ENCODE results near the gene SMYD1. TPM values are rescaled to one million over a fixed set of nuclear protein-coding genes. Genes with fewer than 3 reads are reported as not detected.

SMYD1 gene
- total and polyA plus RNA-seq, 2 donors (not counting 3 experiments of a cell fraction or from before 2014, with no cell fraction given), result not detected

GRCh38 chr2:88085602-88086001 is 18.0 kb downstream of the SMYD1 start:
- POLR2A ChIA-PET, result no interaction called here
- Histone ChIP-seq H3K27ac (ENCODE audit: insufficient read depth, low read depth, low read length) (no peak overlapping the region), H3K27me3 (ENCODE audit: control insufficient read depth in 2 of 2, insufficient read depth in 2 of 2, low read length in 2 of 2) (no peaks in the 10 kb centered on the region), H3K4me1 (ENCODE audit: control insufficient read depth, extremely low read depth, insufficient read depth, low read length) (no peaks in the 10 kb centered on the region), H3K79me2 (ENCODE audit: control insufficient read depth, insufficient read depth, low read length) (no peaks in the 10 kb centered on the region), H2AFZ (ENCODE audit: low read depth, low read length) (no peak overlapping the region), H3K36me3 (ENCODE audit: control insufficient read depth in 2 of 2, extremely low read depth in 1 of 2, insufficient read depth in 2 of 2, low read length in 2 of 2) (no peaks in the 10 kb centered on the region), H3K9ac (replicated peaks; ENCODE audit: extremely low read depth, insufficient read depth, low read length) (no peak overlapping the region), H3K9me3 (replicated peaks; ENCODE audit: control insufficient read depth, insufficient read depth, low read length) (no peaks in the 10 kb centered on the region), H3K9me1 (replicated peaks; ENCODE audit: control insufficient read depth, extremely low read depth, insufficient read depth, low read length) (no peaks in the 10 kb centered on the region), H4K20me1 (replicated peaks; ENCODE audit: control insufficient read depth, extremely low read depth, insufficient read depth, low read length) (no peaks in the 10 kb centered on the region), H3K4me3 (replicated peaks in 1 of 3; ENCODE audit: insufficient read depth in 1 of 3, low read depth in 1 of 3, low read length in 3 of 3) (no peak overlapping the region), H3K4me2 (ENCODE audit: insufficient read depth, low read length) (no peak overlapping the region)
- CTCF ChIA-PET, result no interaction called here
- TF ChIP-seq POLR2A (IDR thresholded peaks at IDR 0.05; ENCODE audit: low read depth, low read length) (no peak), MYC (IDR thresholded peaks at IDR 0.05; ENCODE audit: low read depth, low read length) (no peak), POLR2AphosphoS5 (IDR thresholded peaks at IDR 0.05; ENCODE audit: insufficient read depth, low read depth, low read length) (no peak), CTCF (IDR thresholded peaks at IDR 0.05; ENCODE audit: extremely low read depth in 1 of 2, insufficient read depth in 1 of 2, low read depth in 1 of 2, low read length in 2 of 2) (no peak), JUN (IDR thresholded peaks at IDR 0.05; ENCODE audit: borderline replicate concordance, insufficient read depth, insufficient read length, low read depth) (no peak)
- FAIRE-seq (no peak), DNase-seq (ENCODE audit: low read depth, low spot score) (no peak)
- dilution Hi-C loops (cut with MboI; ENCODE audit: extremely low pct_ligation_motif_present, low sequenced_read_pairs), result no loop called here
- intact Hi-C loops (cut with micrococcal nuclease), result no loop called here
- no TSS peak for BruUV-seq (replicated peaks)

GRCh38 chr2:88086401-88086800 is 18.8 kb downstream of the SMYD1 start:
- FAIRE-seq (no peak), DNase-seq (ENCODE audit: low read depth, low spot score) (no peak)
- no peaks in the 10 kb centered on the region for H3K9me1 ChIP-seq (replicated peaks; ENCODE audit: control insufficient read depth, extremely low read depth, insufficient read depth, low read length)
- dilution Hi-C loops (cut with MboI; ENCODE audit: extremely low pct_ligation_motif_present, low sequenced_read_pairs), result no loop called here
- ChIA-PET CTCF (no interaction called here), POLR2A (no interaction called here)
- H3K9ac ChIP-seq (replicated peaks; ENCODE audit: extremely low read depth, insufficient read depth, low read length), result no peak overlapping the region
- intact Hi-C loops (cut with micrococcal nuclease), result no loop called here
- TF ChIP-seq FOS (IDR thresholded peaks at IDR 0.05; ENCODE audit: borderline replicate concordance, insufficient read depth, low read length) (no peak), GATA2 (IDR thresholded peaks at IDR 0.05; ENCODE audit: insufficient read depth, insufficient read length, low read depth, low read length) (no peak), MAX (IDR thresholded peaks at IDR 0.05; ENCODE audit: insufficient read depth, insufficient read length) (no peak), POLR2A (IDR thresholded peaks at IDR 0.05; ENCODE audit: low read depth, low read length) (no peak), CTCF (IDR thresholded peaks at IDR 0.05; ENCODE audit: extremely low read depth in 1 of 2, insufficient read depth in 1 of 2, low read depth in 1 of 2, low read length in 2 of 2) (no peak), MYC (IDR thresholded peaks at IDR 0.05; ENCODE audit: low read depth, low read length) (no peak), JUN (IDR thresholded peaks at IDR 0.05; ENCODE audit: borderline replicate concordance, insufficient read depth, insufficient read length, low read depth) (no peak), EZH2 (IDR thresholded peaks at IDR 0.05; ENCODE audit: borderline replicate concordance, low read depth, low read length, severe bottlenecking) (no peak), POLR2AphosphoS5 (IDR thresholded peaks at IDR 0.05; ENCODE audit: insufficient read depth, low read depth, low read length) (no peak)
- no peaks in the 10 kb centered on the region for H3K36me3 ChIP-seq (ENCODE audit: control insufficient read depth in 2 of 2, extremely low read depth in 1 of 2, insufficient read depth in 2 of 2, low read length in 2 of 2)
- H3K4me1 ChIP-seq (ENCODE audit: control insufficient read depth, extremely low read depth, insufficient read depth, low read length), result no peaks in the 10 kb centered on the region
- BruUV-seq (replicated peaks), result no TSS peak
- no peak overlapping the region for H2AFZ ChIP-seq (ENCODE audit: low read depth, low read length)
- no peak overlapping the region for H3K4me3 ChIP-seq (replicated peaks in 1 of 3; ENCODE audit: insufficient read depth in 1 of 3, low read depth in 1 of 3, low read length in 3 of 3)
- no peak overlapping the region for H3K27ac ChIP-seq (ENCODE audit: insufficient read depth, low read depth, low read length)
- no peaks in the 10 kb centered on the region for H3K27me3 ChIP-seq (ENCODE audit: control insufficient read depth in 2 of 2, insufficient read depth in 2 of 2, low read length in 2 of 2)
- H3K79me2 ChIP-seq (ENCODE audit: control insufficient read depth, insufficient read depth, low read length), result no peaks in the 10 kb centered on the region
- H3K4me2 ChIP-seq (ENCODE audit: insufficient read depth, low read length), result no peak overlapping the region
- no peaks in the 10 kb centered on the region for H4K20me1 ChIP-seq (replicated peaks; ENCODE audit: control insufficient read depth, extremely low read depth, insufficient read depth, low read length)
- H3K9me3 ChIP-seq (replicated peaks; ENCODE audit: control insufficient read depth, insufficient read depth, low read length), result no peaks in the 10 kb centered on the region
